Suprapubic skin (tissue), 4 donors: ENCODE measurements around the gene TEX264. TPM values are rescaled to one million over a fixed set of nuclear protein-coding genes. Genes with fewer than 3 reads are reported as not detected.

Experiments used
- DNase-seq, 2 donors: peaks; one replicate each; pipeline ENCODE4 v3.0.0-alpha.2; 2019; ENCODE audit warnings: low spot score in 2 of 2
- H3K27ac ChIP-seq: fragments of 200-600 bp; sonication (generic); one replicate; pipeline ENCODE4 v1.5.1; 2019
- H3K27me3 ChIP-seq: fragments of 200-600 bp; sonication (generic); one replicate; pipeline ENCODE4 v1.5.1; 2019
- H3K36me3 ChIP-seq: fragments of 200-600 bp; sonication (generic); one replicate; pipeline ENCODE4 v1.5.1; 2019
- H3K4me1 ChIP-seq: fragments of 200-600 bp; sonication (generic); one replicate; pipeline ENCODE4 v1.5.1; 2019
- H3K4me3 ChIP-seq: fragments of 200-600 bp; sonication (generic); one replicate; pipeline ENCODE4 v1.5.1; 2019; ENCODE audit warnings: mild to moderate bottlenecking
- H3K9me3 ChIP-seq: fragments of 200-600 bp; sonication (generic); one replicate; pipeline ENCODE4 v1.5.1; 2019
- EP300 ChIP-seq: sonication (generic); formaldehyde crosslinking; IDR thresholded peaks from one replicate; pipeline ENCODE4 v1.6.1; 2017; ENCODE audit warnings: antibody characterized with exemption
- POLR2A ChIP-seq, 2 donors: fragments of 450-650 bp; IDR thresholded peaks; one replicate each; pipeline ENCODE4 v1.6.1; 2017; ENCODE audit warnings: antibody characterized with exemption in 2 of 2, mild to moderate bottlenecking in 2 of 2, moderate library complexity in 2 of 2
- POLR2AphosphoS5 ChIP-seq, 3 donors: sonication (generic); formaldehyde crosslinking; IDR thresholded peaks; one replicate each; pipeline ENCODE4 v1.6.1; 2017; ENCODE audit warnings: antibody characterized with exemption in 3 of 3
- WGBS: methylation state at CpG from one replicate; pipeline ENCODE4 v1.1.5; 2018; 5-methylcytosine and 5-hydroxymethylcytosine counted together
- total RNA-seq, 4 donors: library from RNA; depleted of rRNA; stranded (reverse); fragments of >200 nt; gene quantifications; one replicate each; pipeline ENCODE4 v1.1.0, GENCODE V29; 2016
- TF ChIP-seq, protein P1 (sequence below), 2 donors: fragments of 200-600 bp in 1 of 2; fragments of 450-650 bp in 1 of 2; sonication (generic) in 1 of 2; IDR thresholded peaks; one replicate each; pipeline ENCODE4 v1.5.1; 2016 to 2019; ENCODE audit warnings: antibody characterized with exemption in 2 of 2, mild to moderate bottlenecking in 1 of 2, moderate library complexity in 1 of 2

The TEX264 gene
- total RNA-seq, 4 donors from 2014 or later, result 52.3 to 137 (median 129) TPM

DNA sequence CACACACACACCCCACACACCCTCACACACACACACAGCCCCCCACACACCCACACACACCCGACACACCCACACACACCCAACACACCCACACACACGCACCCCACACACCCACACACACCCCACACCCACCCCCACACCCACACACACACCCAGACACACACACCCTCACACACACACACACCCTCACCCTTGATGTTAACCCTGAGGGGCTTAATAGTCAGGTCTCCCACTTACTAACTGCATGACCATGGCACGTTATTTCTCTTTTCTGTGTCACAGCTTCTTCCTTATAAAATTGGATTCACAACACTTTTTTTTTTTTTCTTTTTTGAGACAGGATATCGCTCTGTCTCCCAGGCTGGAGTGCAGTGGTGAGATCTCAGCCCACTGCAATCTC is 38.6 kb downstream of the TEX264 start:
- Histone ChIP-seq H3K4me3 (no peak overlapping the region), H3K4me1 (peaks cover 12% of the 10 kb centered on the region), H3K27ac (no peak overlapping the region), H3K36me3 (no peaks in the 10 kb centered on the region), H3K9me3 (no peaks in the 10 kb centered on the region), H3K27me3 (no peaks in the 10 kb centered on the region)
- DNase-seq, result no peak
- TF ChIP-seq EP300 (no peak), POLR2A (IDR thresholded peaks at IDR 0.05) (no peak), POLR2AphosphoS5 (IDR thresholded peaks at IDR 0.05) (no peak)
- TF ChIP-seq, protein P1, sequence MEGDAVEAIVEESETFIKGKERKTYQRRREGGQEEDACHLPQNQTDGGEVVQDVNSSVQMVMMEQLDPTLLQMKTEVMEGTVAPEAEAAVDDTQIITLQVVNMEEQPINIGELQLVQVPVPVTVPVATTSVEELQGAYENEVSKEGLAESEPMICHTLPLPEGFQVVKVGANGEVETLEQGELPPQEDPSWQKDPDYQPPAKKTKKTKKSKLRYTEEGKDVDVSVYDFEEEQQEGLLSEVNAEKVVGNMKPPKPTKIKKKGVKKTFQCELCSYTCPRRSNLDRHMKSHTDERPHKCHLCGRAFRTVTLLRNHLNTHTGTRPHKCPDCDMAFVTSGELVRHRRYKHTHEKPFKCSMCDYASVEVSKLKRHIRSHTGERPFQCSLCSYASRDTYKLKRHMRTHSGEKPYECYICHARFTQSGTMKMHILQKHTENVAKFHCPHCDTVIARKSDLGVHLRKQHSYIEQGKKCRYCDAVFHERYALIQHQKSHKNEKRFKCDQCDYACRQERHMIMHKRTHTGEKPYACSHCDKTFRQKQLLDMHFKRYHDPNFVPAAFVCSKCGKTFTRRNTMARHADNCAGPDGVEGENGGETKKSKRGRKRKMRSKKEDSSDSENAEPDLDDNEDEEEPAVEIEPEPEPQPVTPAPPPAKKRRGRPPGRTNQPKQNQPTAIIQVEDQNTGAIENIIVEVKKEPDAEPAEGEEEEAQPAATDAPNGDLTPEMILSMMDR (IDR thresholded peaks at IDR 0.05), result no peak
- 45% methylated on average over 4 of the region's 4 CpGs for WGBS

DNA sequence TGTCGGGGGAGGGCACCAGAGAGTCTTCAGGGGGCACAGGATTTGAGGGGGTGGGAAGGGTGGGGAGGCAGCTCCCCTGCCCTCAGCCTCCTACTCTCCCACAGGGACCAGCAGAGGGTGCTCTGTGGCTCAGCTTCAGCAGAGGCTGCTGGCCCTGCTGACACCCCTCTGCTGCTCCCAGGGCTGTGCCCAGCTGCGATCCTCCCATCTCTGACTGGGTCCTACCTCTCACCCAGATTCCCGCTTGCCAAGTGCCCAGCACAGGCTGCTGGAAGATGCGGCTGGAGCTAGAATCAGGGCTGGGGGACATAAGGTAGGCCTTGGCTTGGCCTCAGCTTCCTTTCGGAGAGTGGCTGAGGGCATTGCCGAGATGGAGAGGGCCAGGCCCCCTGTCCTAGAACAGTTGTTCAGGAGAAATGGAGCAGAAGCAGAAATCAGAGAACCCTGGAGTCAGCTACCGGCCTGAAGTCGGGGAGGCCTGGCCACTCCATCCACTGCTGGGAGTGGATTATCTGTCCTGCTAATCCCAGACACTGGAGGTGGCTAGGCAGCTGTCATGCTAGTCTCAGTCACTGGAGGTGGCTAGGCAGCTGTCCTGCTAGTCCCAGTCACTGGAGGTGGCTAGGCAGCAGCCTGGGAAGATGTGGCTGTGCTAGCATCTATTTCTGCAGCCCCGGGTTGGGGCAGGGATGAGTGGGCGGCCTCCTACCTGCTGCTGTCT is 39.7 kb downstream of the TEX264 start:
- no peaks in the 10 kb centered on the region for H3K27me3 ChIP-seq
- TF ChIP-seq POLR2A (IDR thresholded peaks at IDR 0.05) (no peak), EP300 (no peak), POLR2AphosphoS5 (IDR thresholded peaks at IDR 0.05) (no peak)
- TF ChIP-seq, protein P1 (IDR thresholded peaks at IDR 0.05), result no peak
- H3K27ac ChIP-seq, result no peak overlapping the region
- H3K4me1 ChIP-seq, result peaks cover 12% of the 10 kb centered on the region
- peak; percentile 25 to 62 for DNase-seq
- H3K4me3 ChIP-seq, result no peak overlapping the region
- WGBS, result 94% methylated on average over 6 of the region's 10 CpGs
- no peaks in the 10 kb centered on the region for H3K36me3 ChIP-seq
- H3K9me3 ChIP-seq, result no peaks in the 10 kb centered on the region

DNA sequence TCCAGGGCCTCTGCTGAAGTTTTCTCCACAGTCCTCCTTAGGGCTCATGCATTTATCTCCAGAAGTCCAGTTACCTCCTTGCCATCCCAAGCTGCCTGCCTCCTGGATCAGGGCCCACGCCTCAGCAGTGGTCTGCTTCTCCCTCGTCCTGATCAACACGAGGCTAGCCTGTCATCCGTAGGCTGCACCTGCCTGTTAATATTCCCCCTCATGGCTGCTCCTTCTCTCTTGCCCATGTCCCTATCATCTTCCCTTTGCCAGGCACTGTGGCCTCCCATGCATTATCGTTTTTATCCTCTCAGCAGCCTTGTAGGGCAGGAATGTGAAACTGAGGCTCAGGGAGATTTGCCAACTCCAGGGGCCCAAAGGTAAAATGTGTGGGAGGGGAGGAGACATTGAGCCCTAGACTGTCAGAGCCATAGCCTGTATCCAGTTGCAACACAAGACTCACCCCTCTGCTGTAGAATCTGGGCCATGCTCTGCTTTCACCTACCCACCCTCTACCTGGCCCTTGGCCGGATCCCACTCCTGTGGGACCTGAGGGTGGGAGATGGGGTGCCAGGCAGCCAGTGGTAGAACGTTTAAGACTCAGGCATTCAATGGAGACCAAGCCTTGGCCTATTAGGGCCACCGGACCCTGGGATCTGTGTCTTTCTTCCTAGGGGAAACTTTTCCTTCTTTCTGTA is 40.4 kb downstream of the TEX264 start:
- TF ChIP-seq POLR2A (IDR thresholded peaks at IDR 0.05), result no peak
- TF ChIP-seq, protein P1 (IDR thresholded peaks at IDR 0.05), result no peak
- no peak for TF ChIP-seq POLR2AphosphoS5 (IDR thresholded peaks at IDR 0.05)
- no peak for TF ChIP-seq EP300
- no peak for DNase-seq
- Histone ChIP-seq H3K36me3 (no peaks in the 10 kb centered on the region), H3K27me3 (no peaks in the 10 kb centered on the region), H3K4me1 (peaks cover 11% of the 10 kb centered on the region), H3K4me3 (no peak overlapping the region), H3K9me3 (no peaks in the 10 kb centered on the region), H3K27ac (no peak overlapping the region)
- WGBS, result 83% methylated on average over 8 of the region's 8 CpGs

DNA sequence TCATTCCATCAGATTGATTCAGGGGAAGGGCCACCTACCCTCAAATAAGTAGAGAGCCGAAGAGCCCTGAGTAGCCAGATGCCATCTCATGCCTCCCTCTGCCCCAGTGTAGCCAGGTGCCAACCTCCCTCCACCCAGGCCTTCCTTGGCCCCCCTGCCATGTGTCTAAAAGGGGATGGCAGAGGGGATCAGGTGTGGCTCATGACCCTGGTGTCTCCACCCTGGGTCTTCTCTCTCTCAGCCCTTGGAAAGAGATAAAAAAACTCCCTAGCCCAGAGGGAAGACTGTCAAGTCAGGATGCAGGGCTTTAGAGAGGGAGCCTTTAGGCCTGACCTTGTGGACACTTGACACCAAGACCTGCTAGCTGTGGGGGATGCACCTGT is 41.0 kb downstream of the TEX264 start:
- peak in 1 of 2 donors; percentile 22 for DNase-seq
- no peak overlapping the region for H3K27ac ChIP-seq
- WGBS, result 100% methylated on average over 1 of the region's 1 CpG

DNA sequence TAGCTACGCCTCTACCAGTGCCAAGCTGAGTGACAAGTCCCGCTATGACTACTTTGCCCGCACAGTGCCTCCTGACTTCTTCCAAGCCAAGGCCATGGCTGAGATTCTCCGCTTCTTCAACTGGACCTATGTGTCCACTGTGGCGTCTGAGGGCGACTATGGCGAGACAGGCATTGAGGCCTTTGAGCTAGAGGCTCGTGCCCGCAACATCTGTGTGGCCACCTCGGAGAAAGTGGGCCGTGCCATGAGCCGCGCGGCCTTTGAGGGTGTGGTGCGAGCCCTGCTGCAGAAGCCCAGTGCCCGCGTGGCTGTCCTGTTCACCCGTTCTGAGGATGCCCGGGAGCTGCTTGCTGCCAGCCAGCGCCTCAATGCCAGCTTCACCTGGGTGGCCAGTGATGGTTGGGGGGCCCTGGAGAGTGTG is 41.5 kb downstream of the TEX264 start:
- no peak for DNase-seq
- WGBS, result 95% methylated on average over 11 of the region's 20 CpGs
- H3K4me1 ChIP-seq, result peaks cover under 1% of the 10 kb centered on the region

More for the DNA sequence above, 41.0 kb downstream of the TEX264 start:
- Histone ChIP-seq H3K4me1 (peaks cover 5% of the 10 kb centered on the region), H3K36me3 (no peaks in the 10 kb centered on the region), H3K4me3 (no peak overlapping the region), H3K9me3 (no peaks in the 10 kb centered on the region), H3K27me3 (no peaks in the 10 kb centered on the region)
- TF ChIP-seq EP300 (no peak), POLR2A (IDR thresholded peaks at IDR 0.05) (no peak), POLR2AphosphoS5 (IDR thresholded peaks at IDR 0.05) (no peak)
- TF ChIP-seq, protein P1 (IDR thresholded peaks at IDR 0.05), result no peak

More for the DNA sequence above, 41.5 kb downstream of the TEX264 start:
- Histone ChIP-seq H3K4me3 (no peak overlapping the region), H3K9me3 (no peaks in the 10 kb centered on the region), H3K27me3 (no peaks in the 10 kb centered on the region), H3K27ac (no peak overlapping the region), H3K36me3 (no peaks in the 10 kb centered on the region)
- TF ChIP-seq POLR2AphosphoS5 (IDR thresholded peaks at IDR 0.05), result no peak
